GM21528 (cell line): ENCODE results near the gene EFNA2.

ENCODE experiments used
- ATAC-seq: cut with Tn5 transposase; IDR thresholded peaks from one replicate; pipeline ENCODE4 v1.9.1; 2021; ENCODE audit warnings: mild to moderate bottlenecking, moderate library complexity; ENCODE audit not compliant: unreplicated experiment, low FRiP score

The EFNA2 gene

GRCh38 chr19:1281569-1282287 lies 3.9 kb upstream of the EFNA2 start:
- ATAC-seq, result no peak

DNA sequence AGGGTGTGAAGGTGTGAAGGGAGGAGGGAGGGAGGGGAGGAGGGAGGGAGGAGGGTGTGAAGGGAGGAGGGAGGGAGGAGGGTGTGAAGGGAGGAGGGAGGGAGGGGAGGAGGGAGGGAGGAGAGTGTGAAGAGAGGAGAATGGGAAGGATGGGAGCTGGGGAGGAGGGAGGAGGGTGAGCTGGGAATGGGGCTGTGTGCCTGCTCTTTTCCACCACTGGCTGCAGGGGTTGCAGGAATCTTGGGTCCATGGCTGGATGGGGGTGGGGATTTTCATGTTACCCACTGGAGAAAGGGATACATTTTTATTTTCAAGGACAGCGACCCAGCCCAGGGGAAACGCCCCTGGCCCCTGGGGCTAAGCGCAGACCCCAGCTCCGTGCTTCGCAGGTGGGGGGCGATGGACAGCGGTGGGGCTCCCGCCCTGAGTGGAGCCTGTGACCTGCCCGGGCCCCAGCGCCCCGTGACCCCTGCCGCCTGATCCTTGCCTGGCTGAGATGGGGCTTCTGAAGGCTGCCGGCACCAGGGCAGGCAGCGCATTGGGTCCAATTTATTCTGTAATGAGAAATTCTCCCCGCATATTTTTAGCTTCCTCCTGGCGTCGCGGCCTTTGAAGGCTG lies 3.0 kb upstream of the EFNA2 start:
- no peak for ATAC-seq

- ATAC-seq, result no peak
Observed at GRCh38 chr19:1283207-1283916, 2.3 kb upstream of the EFNA2 start.

GRCh38 chr19:1283917-1284292 lies 1.8 kb upstream of the EFNA2 start:
- ATAC-seq, result no peak

DNA sequence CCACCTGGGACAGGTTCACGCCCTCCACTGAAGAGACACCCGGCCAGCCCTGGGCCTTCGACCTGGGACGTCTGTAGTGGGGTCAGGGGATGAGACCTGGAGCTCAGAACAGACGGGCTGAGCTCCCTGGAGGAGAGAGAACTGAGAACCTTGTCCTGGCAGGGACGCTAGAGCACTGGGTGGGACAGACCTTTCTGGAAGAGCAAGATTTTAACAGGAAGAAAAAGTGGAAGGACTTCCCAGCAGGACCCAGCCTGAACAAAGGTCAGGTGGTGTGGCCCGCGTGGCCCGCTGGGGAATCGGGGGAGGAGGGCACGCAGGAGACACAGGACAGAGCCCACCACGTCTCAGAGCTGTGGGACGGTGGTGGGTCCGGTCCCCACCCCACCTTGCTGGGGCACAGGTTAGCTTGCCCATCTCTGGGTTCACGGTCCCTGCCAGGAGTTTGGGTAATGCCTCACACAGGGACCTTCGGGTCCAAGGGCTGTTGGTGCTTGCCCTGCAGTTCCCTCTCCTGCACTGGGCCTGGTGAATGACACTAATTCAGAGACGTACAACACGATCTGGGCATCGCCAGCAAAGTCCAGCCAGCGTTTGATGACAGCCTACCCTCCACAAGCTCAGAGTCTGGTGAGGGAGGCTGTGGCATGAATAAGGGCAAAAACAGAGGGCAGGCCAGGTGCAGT lies 1.2 kb upstream of the EFNA2 start:
- no peak for ATAC-seq

GRCh38 chr19:1284979-1285736 lies 515 bp upstream of the EFNA2 start:
- no peak for ATAC-seq

- no peak for ATAC-seq
Observed at GRCh38 chr19:1286487-1287353, 1.0 kb downstream of the EFNA2 start.

GRCh38 chr19:1287354-1288225 lies 1.9 kb downstream of the EFNA2 start:
- no peak for ATAC-seq

- ATAC-seq, result no peak
Observed at GRCh38 chr19:1288226-1288612, 2.5 kb downstream of the EFNA2 start.

GRCh38 chr19:1288833-1289685 lies 3.4 kb downstream of the EFNA2 start:
- no peak for ATAC-seq

GRCh38 chr19:1289686-1290025 lies 4.0 kb downstream of the EFNA2 start:
- no peak for ATAC-seq

DNA sequence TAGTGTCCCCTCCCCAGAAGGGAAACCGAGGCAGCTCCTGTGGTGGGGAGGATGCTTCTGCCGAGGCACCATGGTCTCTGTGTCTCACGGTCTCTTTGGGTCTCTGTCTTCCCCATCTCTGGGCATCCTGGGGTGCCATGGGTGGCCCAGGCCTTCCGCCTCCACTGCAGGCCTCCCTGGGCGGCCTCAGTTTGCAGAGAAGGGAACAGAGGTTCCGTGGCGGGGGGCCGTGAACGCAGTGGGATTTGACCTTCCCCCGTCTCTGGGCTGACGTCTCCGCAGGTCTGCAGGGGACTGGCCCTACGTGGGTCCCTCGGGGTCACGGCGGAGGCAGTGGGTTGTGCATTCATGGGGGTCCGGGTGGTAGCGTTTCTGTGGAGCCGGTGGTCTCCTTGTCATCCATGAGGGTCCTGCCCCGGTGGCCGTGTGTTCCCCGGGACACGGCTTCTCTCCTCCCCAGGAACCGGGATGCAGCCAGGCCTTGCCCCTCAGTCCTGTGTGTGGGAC lies 4.6 kb downstream of the EFNA2 start:
- no peak for ATAC-seq

- ATAC-seq, result no peak
Observed at GRCh38 chr19:1290703-1291651, 5.3 kb downstream of the EFNA2 start.

- ATAC-seq, result no peak
Observed at GRCh38 chr19:1291761-1292418, 6.2 kb downstream of the EFNA2 start.

GRCh38 chr19:1292419-1293151 lies 6.9 kb downstream of the EFNA2 start:
- no peak for ATAC-seq
